H1 (cell line): ENCODE measurements around the gene XRN2. TPM values are rescaled to one million over a fixed set of nuclear protein-coding genes. Genes with fewer than 3 reads are reported as not detected.

Source experiments
- ATF2 ChIP-seq: IDR thresholded peaks from 2 replicates; pipeline ENCODE4 v1.6.1; 2012; ENCODE audit warnings: low read length, inconsistent platforms
- E2F6 ChIP-seq: IDR thresholded peaks from 2 replicates; pipeline ENCODE4 v1.6.1; 2012; ENCODE audit warnings: inconsistent platforms
- FOSL1 ChIP-seq: IDR thresholded peaks from 2 replicates; pipeline ENCODE4 v1.6.1; 2011; ENCODE audit warnings: mild to moderate bottlenecking, low read depth, low read length, moderate library complexity; ENCODE audit not compliant: insufficient read depth
- JUN ChIP-seq: IDR thresholded peaks from 2 replicates; pipeline ENCODE4 v1.6.1; 2011; ENCODE audit warnings: low read depth, mild to moderate bottlenecking, improper control_type of control experiment, low read length
- KDM4A ChIP-seq: IDR thresholded peaks from one replicate; pipeline ENCODE4 v1.7.1; 2012; ENCODE audit warnings: low read depth, mild to moderate bottlenecking, moderate library complexity, low read length, inconsistent platforms; ENCODE audit not compliant: severe bottlenecking
- SIX5 ChIP-seq: IDR thresholded peaks from 2 replicates; pipeline ENCODE4 v1.6.1; 2011; ENCODE audit warnings: mild to moderate bottlenecking, low read depth, low read length
- USF2 ChIP-seq: IDR thresholded peaks from 2 replicates; pipeline ENCODE4 v1.6.1; 2011; ENCODE audit warnings: low read length, improper control_type of control experiment
- polyA plus RNA-seq, 7 experiments: library from polyadenylated mRNA; depleted of rRNA in 3 of 7; stranded (reverse) in 5 of 7; unstranded in 2 of 7; fragments of >200 nt in 5 of 7; fragments of 200-250 nt in 2 of 7; gene quantifications; 1 replicate in 5 of 7; 2 replicates in 1 of 7; 4 replicates in 1 of 7; pipeline versions ENCODE4 v1.2.1 to v1.2.3, GENCODE V29; 2011 to 2013; ENCODE audit warnings: missing spikeins in 2 of 7, mixed read lengths in 2 of 7
- total RNA-seq: library from RNA; stranded (reverse); fragmentation: NEBNext Ultra II Directional; extraction: Animal tissue kit (Norgen Biotek cat#: 25700); gene quantifications from 2 replicates; pipeline ENCODE4 v1.2.1, GENCODE V29; 2021

The XRN2 gene
- total and polyA plus RNA-seq, 2 of the 8 experiments (the other 6 are each of a cell fraction or from before 2014, with no cell fraction given), result 60.3 to 139 TPM

DNA sequence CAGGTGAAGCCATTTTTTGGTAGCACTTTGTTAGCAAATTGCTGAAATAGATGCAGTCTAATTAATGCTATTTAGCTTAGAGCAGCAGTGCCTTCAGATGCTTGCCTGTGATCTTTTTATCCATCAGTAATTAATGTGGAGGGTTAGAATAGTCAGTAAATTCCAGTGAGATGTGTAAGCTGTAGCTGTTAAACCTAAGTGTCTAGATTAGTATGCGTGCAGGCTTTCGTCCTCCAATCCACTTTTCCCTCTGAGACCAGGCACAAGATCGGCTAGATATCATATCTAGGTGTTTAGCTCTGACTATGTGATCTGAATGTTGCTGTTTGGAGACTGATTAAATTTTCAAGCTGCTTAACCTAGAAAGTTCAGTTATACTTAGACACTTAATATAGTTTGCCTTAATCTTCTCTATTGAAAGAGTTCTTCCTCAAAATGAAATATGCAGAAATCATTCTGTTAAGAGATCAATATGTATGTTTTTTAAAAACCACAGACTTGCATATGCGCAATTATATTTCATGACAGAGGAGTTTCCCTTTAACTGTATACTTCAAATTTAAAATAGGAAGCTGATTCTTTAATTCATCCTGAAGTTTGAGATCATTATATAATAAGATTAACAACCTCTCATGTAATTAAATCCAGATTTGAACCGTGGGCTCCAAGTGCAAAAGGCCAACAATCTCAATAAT lies 41.2 kb downstream of the XRN2 start (continued):
- TF ChIP-seq JUN, result no peak
- no peak for TF ChIP-seq E2F6
- TF ChIP-seq USF2, result no peak
- no peak for TF ChIP-seq KDM4A
- TF ChIP-seq FOSL1, result no peak
- no peak for TF ChIP-seq ATF2
- no peak for TF ChIP-seq SIX5
